ENCODE data around the gene ALDH3B2.
"Not testable (repeated sequence)": the region's sequence is repeated elsewhere in the genome, so short reads cannot be mapped to it uniquely, and the experiment has no call there.

Gene ALDH3B2

DNA sequence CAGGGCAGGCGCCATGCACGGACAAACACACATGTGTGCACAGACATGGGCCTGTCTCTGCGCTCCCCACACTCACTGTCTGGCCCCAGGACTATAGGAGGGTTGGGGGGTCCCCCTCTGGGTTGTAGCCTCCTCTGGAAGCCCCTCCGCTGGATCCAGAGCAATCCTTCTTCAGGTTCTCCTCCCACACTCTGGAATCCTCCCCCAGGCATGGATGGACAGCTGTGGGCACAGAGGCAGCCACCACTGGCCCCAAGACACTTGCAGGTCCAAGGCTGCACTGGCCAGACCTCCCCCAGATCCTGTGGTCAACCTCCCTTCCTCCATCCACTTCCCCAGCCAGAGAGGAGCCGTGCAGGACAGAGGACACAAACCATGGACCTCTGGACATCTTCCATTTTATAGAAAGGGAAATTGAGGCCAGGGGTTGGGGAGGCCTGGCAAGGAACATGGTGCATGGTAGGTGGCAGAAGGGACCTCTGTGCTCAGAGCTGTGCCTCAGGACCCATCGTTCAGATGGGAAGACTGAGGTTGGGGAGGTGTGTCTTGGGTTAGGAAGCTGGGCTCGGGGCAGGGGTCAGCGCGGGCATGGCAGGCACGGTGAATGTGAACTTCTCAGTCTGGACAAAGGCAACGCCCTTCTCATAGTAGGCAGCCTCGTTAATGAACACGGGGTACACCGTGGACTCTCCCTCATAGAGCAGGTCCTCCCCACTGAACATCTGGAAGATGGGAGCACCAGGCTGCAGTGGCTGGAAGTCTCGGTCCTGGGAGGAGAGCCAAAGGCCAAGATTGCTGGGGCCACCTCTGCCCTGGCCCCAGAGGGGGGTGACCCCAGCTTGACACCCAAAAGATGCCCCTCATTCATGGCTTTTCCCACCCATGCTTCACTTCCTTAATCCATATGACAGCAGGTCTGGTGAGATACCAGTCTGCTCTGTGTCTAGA lies 32.0 kb downstream of the ALDH3B2 start:
- DNase-seq (ENCODE audit: low read depth, low spot score): no peak

DNA sequence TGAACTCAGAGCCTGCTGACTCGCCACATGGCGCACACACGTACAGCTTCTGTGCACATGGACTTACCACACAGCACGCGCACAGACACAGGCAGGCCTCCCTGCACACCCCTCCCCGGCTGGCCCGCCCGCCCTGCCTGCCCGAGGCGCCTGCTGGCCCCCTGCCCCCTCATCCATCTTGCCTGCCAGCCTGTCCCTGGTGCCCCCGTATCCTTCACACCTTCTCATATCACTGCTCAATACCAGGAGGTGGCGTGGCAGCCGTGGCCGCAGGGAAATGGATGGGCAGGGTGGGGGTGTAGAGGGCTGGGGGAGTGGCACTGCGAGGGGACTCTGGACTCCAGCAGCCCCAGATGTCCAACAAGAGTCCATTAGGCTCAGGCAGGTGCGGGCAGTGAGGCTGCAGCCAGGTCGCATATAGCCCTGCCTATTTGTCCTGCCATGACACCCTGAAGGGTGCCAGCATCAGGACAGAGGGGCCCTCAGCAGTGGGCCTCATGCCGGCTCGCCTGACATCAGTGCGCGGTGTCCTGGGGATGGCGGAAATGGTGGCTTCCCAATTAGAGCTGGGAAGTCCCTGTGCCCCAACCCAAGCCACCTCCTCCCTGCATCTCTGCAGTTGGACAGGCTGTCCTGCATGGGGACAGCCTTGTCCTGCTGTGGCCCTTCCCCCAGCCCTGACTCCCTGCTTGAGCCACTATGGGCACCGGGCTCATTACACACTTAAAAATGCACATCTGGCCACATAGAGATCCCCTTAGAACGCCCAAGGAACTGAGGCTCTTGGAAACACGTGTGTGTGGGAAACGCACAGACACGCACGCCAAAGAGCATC lies 32.9 kb downstream of the ALDH3B2 start:
- no peak for DNase-seq (ENCODE audit: low read depth, low spot score)

DNA sequence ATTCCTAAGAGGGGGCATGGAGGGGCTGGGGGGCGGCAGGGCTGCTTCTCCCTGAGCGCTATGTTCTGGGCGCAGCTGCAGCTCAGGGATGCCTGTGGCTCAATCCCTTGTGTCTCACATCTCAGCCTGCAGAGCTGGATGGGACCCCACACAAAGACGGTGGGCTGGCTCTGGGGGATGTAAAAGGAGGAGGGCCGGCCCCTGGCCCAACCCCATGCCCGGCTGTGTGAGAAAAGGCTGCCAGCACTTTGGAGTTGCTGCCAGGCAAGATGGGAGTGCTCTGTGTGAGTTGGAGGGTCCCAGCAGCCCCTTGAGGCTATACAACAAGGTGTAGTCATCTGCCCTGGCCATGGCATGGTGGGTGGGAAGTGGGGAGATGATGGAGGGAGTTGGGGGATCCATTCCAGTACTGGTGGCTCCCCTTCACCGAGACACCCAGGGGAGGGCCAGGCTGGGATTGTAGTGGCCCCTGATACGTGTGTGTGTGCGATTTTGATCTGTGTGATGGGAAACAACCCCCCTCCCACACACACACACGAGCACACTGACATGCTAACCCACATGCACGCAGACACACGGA lies 33.6 kb downstream of the ALDH3B2 start:
- no peak for DNase-seq (ENCODE audit: low read depth, low spot score)

DNA sequence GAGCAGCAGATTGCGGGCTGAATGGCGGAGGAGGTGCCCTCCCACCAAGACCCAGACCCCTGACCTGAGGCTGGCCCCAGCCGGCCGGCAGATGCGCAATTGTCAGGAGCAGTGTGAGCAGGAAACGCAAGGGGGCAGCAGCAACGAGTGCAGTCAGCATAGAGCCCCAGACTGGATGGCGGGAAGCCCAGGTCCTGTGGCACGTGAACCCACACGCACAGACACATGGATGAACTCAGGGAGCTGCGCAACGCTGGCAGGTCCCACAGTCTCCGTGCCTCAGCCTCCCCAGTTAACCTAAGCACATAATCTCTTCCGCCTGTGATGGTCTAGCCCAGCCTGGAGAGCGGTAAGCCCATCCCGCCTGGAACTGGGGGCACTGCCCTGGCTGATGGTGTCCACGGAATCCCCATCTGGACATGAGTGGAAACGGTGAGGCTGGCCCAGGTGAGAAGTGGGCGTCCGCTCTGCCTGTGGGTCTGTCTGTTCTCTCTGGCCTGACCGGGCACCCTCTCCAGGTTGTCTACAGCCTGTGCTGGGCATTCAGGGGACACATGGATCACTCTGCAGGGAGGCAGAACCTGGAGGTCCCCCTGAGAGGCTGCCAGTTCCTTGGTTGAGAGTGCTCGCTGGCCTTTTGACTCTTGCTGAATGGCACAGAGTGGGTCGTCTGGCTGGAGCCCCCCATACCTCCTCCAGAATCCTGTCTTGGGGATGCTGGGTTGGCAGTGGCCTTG lies 34.2 kb downstream of the ALDH3B2 start:
- DNase-seq (ENCODE audit: low read depth, low spot score): peak; percentile 81

DNA sequence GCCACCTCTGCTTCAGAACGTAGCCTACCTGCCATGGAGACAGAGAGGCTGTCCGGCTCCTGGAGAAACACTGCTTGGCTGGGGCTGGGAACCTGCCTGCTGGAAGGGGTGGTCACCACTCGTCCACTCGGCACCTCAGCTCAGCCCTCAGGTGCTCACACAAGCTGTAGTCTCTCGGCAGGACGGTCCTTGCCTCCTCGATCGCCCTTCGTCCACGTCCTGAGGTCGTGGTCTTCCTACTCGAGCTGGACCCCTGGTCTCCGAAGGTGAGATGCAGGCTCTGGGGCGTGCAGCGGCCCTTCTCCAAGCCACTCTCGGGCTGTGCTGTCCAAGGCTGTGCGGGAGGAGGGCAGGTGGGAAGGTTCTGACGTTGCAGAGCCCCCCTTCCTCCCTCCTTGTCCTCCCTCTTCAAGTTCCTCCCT lies 35.0 kb downstream of the ALDH3B2 start, which contains the start of gene TBX10:
TBX10 (minus strand) TSS at position 326 of the 422 bp plus-strand sequence; CDS start at position 35, 291 bp downstream.
- no peak for DNase-seq (ENCODE audit: low read depth, low spot score)

DNA sequence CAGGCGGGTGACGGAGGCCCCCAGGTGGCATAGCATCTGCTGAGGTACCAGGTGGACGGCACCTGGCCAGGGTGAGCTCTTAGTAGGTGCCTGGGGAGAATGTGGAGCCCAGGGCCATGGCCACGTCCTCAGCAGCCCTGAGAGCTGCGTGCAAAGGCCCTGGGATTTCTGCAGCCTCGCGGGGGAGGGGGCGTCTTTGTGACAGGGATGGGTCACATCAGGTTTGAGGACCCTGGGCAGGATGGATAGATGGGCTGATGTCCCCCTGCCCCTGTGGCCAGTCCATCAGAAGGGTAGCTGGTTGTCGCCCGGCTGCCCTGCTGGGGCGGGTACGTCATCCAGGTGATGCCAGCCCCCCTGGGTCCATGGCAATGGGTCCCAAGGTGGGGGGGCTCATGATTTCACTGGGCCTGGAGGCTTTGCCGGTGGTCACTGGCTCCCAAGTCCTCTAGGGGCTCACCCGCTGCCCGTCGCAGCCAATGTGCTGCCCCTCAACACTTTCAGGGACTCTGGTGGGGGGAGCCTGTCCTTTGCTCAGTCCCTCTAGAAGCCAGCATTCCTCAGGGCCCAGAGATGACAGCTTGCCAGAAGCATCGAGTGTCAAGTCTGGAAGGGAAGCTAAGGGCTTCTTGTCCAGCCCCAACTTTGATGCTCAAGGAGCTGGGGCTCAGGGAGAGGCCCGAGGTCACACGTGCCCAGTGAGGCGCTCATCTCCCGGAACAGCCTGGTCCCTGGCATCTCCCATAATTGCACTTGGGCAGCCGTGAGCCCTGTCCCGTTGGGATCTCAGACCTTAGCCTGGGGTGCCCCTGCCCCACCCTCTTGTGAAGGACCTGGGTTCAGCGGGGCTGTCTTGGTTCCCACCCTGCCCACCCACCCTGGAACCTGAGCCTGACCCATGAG lies 35.6 kb downstream of the ALDH3B2 start:
- DNase-seq (ENCODE audit: low read depth, low spot score): no peak

DNA sequence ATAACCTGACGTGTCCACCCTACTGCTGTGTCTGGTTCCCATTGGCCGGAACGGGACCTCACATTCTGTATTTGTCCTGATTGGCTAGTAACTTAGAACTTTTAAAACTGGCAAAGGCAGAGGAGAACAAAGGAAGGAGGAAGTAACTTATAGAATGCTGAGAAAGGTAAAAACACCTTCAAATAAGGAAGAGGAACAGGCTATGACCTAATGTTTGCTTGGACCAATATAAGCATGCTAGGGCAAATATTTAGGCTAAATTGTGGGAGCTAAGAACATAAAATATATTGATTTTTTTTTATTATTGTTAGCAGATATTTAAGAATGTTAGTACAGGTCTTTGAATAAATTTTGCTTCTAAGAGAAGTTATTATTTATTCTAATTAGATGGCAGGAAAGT lies 37.0 kb downstream of the ALDH3B2 start:
- not testable (repeated sequence) for DNase-seq (ENCODE audit: low read depth, low spot score)

DNA sequence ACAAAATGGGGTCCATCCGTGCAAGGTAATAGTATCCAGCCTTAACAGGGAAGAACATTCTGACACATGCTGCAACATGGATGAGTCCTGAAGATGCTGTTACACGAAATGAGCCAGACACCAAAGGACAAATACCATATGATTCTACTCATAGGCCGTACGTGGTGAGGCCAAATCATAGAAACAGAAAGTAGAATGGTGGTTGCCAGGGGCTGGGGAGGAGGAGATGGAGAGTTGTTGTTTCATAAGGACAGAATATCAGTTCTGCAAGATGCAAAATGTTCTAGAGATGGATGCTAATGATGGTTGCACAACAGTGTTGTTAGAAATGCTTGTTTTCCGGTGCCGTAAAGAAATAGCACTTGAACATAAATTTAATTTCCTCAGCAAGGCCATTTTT lies 37.5 kb downstream of the ALDH3B2 start:
- DNase-seq (ENCODE audit: low read depth, low spot score): no peak

DNA sequence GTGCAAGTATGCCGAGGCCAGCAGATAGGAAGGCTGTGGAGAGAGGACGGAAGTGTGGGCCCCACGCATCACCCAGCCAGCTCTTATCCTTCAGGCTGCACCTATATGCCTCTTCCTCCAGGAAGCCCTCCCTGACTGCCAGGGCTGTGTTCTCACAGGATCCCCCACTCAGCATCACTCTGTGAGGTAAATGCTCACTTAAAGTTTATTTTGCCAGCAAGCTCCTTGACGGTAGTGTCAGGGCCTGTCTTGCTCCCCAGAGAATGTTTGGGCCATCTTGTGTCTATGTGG lies 39.2 kb downstream of the ALDH3B2 start:
- DNase-seq (ENCODE audit: low read depth, low spot score): no peak

DNA sequence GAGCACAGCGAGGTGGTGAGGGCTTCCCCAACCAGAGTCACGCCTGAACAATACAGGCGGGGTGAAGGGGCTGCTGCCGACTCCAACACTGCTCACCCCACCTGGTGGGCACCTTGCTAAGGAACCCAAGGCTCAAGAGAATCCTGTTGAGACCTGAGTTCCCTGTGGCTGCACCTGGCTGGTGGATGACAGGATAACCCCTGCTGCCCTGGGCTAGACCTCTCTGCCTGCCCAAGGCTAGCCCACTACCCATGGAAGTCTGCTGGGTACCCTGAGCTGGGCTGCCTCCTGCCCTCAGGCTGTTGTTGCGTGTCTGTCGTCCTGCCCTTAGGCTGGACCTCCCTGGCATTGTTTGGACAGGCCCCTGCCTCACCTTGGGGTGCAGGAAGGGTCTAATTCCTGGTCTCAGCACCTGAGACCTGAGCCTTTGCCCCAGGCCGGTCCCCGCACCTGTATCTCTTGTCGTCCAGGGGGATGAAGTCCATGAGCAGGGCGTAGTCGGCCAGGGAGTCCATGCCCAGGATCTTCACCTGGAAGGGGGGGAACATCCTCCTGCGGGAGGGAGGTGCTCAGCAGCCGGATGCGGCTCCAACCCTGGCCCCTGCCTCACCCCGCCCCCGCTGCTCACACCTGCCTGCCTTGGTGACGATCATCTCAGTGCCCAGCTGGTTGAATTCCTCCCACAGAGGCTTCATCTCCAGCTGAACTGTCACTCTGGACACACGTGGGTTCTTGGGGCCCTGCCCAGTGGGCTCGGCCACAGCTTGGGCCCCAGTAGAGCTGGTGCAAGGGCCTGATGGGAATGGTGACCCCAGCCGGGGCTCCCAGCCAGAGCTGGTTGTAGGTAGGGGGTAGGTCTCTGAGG lies 39.8 kb downstream of the ALDH3B2 start:
- DNase-seq (ENCODE audit: low read depth, low spot score): no peak

DNA sequence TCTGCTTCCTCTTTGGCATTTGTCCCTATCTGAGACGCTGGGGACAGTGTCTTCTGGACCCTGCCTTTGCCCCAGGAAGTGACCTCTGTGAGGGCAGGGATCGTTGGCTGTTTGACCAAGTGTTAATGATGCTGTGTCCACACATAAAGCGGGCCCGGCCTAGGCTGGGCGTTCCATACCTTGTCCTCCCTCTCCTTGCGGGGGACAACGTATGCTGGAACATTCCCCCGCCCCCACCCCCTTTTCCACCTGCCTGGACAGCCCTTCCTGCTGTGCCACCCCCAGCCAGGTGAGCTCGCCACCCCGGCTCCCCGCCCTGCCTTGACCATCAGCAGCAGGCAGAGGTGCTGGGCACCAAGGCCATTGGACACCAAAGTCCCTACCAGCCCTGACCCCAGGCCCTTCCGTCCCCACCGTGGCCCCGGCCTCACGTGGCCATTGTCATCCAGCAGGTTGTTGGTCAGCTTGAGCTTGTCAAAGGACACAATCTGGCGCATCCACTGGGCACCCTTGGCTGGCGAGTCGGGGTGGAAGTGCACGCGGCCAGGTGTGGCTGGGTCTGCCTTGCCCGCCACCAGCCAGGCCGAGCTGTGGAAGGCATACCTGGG lies 40.6 kb downstream of the ALDH3B2 start:
- no peak for DNase-seq (ENCODE audit: low read depth, low spot score)

DNA sequence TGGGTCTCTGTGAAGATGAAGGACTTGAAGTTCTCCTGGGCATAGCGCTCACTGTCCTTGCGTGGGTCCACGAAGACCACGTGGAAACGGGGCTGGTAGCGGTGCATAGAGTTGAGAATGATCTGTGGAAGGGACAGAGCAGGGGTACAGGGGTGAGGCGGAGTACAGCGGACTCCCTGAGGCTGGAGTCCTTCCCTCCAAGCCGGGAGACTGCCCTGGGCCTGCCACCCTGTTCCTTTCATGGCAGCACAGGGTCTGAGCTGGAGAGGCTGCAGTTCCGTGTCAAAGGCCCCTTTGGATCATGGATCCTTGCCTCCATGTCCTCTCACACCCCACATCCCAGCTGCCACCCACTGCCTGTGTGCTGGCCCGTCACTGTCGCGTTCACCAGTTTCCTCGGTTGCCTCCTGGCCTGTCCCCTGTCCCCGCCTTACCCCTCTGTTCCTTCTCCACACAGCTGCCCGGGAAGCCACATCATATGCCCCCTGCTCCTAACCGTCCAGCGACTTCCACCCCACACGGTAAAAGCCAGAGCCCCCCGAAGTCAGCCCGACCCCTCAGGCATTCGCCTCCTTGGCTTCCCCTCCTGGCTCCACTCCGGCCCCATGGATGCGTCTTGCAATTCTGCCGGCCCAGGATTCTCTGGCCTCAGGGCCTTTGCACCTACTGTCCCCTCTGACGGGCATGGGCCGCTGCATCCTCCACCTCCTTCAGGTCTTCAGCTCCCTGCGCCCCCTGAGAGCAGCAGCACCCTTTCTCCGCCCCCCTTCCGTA lies 41.3 kb downstream of the ALDH3B2 start:
- DNase-seq (ENCODE audit: low read depth, low spot score): no peak

DNA sequence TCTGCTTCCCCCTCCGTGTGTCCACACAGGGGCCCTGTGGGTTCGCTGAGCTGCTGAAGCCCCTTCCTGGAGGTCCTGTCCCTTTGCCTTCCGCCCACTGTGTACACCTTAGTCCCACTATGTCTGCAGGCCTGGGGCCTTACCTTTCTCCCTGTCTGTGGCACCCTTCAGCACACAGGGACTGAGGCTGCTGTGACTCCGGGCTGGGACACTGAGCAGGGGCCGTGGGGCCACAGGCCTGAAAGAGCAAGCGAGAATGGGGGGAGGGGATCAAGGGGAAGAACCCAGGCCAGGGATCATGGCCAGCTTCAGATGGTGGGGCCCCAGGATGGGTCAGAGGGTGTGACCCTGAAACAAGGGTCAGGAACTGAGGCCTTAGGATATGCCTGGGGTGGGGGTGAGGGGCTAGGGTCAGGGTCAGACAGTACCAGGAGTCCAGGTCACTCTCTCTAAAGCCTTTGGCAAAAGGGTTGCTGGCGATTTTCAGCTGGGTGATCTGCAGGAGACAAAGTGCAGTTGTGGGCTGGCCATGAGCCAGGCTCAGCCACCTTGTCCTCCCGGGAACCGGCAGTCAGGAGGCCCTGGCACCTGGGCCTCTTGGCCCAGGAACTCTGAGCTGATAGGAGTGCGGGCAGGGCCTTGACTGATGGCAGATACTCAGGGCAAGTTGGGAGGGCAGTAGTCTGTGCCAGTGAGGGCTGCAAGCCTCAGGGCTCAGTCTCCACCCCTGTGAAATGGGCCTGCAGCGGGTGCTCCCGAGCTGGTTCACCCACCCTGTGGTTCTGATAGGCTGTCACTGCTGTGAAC lies 42.0 kb downstream of the ALDH3B2 start:
- no peak for DNase-seq (ENCODE audit: low read depth, low spot score)

DNA sequence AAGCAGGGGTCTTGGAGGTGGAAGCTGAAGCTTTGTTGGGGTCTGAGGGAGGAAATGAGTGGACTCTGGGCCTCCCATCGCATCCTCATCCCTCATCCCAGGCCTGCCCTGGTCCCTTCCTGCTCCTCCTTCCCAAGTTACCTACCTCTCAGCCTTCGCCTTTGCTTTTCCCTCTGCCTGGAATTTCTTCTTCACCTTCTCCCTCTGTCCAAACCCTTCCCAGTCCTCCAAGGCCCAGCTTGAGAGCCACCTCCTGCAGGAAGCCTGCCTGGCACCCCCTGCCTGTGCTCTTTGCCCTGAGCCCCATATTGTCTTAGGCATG lies 42.6 kb downstream of the ALDH3B2 start:
- no peak for DNase-seq (ENCODE audit: low read depth, low spot score)

DNA sequence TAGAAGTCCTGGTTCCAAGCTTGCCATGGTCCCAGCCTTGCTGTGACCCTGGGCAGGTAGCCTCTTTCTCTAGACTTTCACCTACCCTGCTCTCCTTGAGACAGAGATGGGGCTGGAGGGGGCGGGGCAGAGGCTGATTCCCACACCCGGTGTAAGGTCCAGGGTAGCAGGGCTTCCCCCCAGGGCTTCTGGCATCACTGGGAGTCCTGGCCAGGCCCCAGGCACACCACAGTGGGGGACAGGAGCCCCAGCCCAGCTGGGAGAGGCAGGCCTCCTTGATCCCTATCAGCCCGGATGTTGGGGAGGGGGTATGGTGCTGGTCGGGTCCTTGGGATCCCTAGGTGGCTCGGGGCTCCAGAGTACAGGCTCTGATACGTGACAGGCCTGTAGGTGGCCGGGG lies 43.0 kb downstream of the ALDH3B2 start:
- DNase-seq (ENCODE audit: low read depth, low spot score): no peak

DNA sequence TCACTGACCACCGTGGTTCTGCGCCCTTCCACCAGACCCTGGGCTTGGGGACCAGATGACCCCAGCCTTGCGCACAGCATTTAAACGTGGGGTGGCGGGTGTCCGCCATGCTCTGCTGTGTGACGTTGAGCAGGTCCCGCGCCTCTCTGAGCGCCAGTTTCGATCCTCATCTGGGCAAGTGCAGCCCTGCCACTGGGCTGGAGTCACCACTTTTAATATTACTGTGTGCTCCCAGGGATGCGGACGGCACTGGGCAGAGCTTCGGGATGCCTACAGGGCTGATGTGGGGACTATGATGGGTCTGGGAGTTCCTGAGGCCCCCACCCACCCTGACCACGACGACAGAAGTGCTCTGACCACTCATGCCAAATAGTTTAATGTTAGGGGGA lies 43.5 kb downstream of the ALDH3B2 start:
- DNase-seq (ENCODE audit: low read depth, low spot score): no peak

DNA sequence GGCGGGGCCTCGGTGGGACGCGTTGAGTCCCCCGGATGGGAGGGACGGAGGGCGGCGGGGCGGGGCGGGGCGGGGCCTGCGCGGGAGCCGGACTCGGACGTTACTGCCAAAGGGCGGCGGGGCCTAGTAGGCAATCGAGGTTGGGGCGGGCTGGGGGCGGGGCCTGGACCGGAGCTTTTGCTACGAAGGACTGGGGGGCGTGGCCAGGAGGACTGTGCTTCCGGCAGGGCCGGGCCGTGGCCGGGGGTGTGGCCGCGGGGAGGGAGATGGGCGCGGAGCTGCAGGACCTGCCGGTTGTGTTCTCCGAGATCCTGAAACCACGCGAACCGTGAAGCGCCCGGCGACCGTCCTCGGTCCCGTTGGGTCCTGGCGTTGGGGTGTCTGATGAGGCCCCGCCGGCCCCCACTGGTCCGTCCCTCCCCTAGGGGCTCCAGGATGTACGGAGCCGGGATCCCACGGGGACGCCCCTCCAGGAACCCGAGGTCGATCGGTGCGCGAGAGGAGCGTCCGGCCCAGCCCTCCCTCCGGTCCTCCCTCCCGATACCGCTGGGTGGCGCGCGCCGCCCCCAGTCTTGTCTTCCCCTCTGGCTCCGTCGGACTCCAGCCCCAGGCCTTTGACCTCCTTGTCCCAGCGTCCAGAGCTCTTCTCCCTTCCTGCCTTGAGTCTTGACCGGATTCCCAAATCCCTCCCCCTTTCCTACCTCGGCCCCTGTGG lies 44.0 kb downstream of the ALDH3B2 start:
- peak; percentile 97 for DNase-seq (ENCODE audit: low read depth, low spot score)

All from ELF-1 (cell line).